Fibroblast of villous mesenchyme (primary cell): ENCODE data around the gene E2F6. TPM values are rescaled to one million over a fixed set of nuclear protein-coding genes. Genes with fewer than 3 reads are reported as not detected.

Source experiments
- DNase-seq: peaks from one replicate; pipeline ENCODE4 v3.0.0-alpha.2; 2010; ENCODE audit warnings: low read depth
- H3K4me3 ChIP-seq: 2 replicates; pipeline ENCODE4 v1.5.1; 2011; ENCODE audit warnings: low read depth, mild to moderate bottlenecking, low read length
- CTCF ChIP-seq: IDR thresholded peaks from 2 replicates; pipeline ENCODE4 v1.5.1; 2012; ENCODE audit warnings: low read depth, mild to moderate bottlenecking, low read length; ENCODE audit not compliant: insufficient read depth
- total RNA-seq: library from RNA; depleted of rRNA; stranded (reverse); fragments of >200 nt; gene quantifications from 2 replicates; pipeline ENCODE4 v1.2.3, GENCODE V29; 2012

Gene E2F6
- total RNA-seq, 1 donor, result 13.4 TPM

GRCh38 chr2:11482473-11483035 lies 16.6 kb upstream of the E2F6 start:
- TF ChIP-seq CTCF, result no peak
- H3K4me3 ChIP-seq, result peak overlapping the region; percentile 58
- DNase-seq, result no peak

GRCh38 chr2:11481789-11482472 lies 16.0 kb upstream of the E2F6 start:
- TF ChIP-seq CTCF, result no peak
- DNase-seq, result no peak
- no peak overlapping the region for H3K4me3 ChIP-seq

- no peak overlapping the region for H3K4me3 ChIP-seq
- TF ChIP-seq CTCF, result no peak
- no peak for DNase-seq
Measured at GRCh38 chr2:11481426-11481788, 15.4 kb upstream of the E2F6 start.

- peak; percentile 68 for DNase-seq
- no peak overlapping the region for H3K4me3 ChIP-seq
- TF ChIP-seq CTCF, result no peak
Measured at GRCh38 chr2:11480859-11481258, 14.9 kb upstream of the E2F6 start.

- TF ChIP-seq CTCF, result no peak
- DNase-seq, result peak; percentile 59
- no peak overlapping the region for H3K4me3 ChIP-seq
Measured at GRCh38 chr2:11480406-11480805, 14.4 kb upstream of the E2F6 start.

- H3K4me3 ChIP-seq, result no peak overlapping the region
- DNase-seq, result no peak
- no peak for TF ChIP-seq CTCF
Measured at GRCh38 chr2:11478899-11479605, 13.1 kb upstream of the E2F6 start.
